Measurements from ENCODE around the gene SLC35A5.

- TF ChIP-seq EP300 (IDR thresholded peaks at IDR 0.05) (no peak), POLR2A (IDR thresholded peaks at IDR 0.05) (no peak)
Measured at GRCh38 chr3:112557976-112558375, 3.9 kb upstream of the SLC35A5 start.

Data from upper lobe of left lung (tissue), 4 donors.